ENCODE results near the gene BTD.
"Not testable (repeated sequence)": the region's sequence is repeated elsewhere in the genome, so short reads cannot be mapped to it uniquely, and the experiment has no call there.

BTD gene

GRCh38 chr3:15606434-15606891 is 4.9 kb downstream of the BTD start:
- no peak for DNase-seq

GRCh38 chr3:15610082-15610759 is 8.7 kb downstream of the BTD start:
- no peak for DNase-seq

DNA sequence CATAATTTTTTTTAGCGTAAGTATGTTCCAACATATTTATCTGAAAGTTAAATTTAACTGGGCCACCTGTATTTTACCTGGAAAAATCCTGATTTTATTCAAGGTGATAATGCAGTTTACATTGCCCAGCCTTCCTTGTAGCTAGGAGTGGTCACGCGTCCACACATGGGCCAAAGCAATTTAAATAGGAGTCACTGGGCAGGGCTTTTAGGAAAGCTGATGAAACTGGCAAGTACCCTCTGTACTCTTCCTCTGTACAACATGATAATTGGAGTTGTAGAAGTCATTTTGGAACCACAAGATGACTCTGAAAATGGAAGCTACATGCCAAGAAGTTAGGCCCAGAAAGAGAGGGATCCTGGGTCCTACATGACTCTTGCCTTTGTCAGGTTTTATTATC is 9.5 kb downstream of the BTD start:
- DNase-seq: no peak

DNA sequence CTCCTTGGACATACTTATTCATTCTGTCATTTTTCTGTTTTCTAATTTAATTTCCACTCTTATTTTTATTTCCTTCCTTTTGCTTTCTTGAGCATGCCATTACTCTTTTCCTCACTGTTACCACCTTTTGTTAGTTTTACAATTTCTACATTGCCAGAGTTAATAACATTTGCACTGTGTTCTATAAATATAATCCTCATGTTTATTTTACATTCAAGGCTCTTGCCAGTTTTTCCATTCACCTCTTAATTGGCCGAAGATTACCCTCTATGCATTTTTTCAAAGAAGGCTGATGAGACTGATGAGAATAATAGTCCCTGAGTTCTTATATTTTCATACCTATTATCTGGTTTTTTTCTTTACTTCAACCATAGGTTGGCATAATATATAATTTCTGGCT is 10.5 kb downstream of the BTD start:
- no peak for DNase-seq

DNA sequence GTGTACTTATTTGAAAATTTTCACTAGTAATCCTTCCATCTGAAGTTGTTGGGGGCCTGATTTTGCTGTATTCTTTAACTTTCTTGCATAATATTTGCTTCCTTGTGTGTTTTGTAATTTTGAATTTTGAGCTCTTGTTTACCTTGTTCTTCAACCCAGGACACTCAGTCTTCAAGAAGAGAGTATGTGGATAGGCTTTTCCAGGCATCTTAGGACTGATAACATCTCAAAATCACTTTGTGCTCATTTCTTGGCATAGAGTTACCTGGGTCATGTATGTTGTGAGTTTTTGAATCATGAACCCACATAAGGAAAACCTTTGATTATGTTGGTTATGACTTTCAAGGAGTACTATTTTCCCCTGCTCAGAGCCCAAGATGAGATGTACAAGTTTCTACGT is 13.4 kb downstream of the BTD start:
- no peak for DNase-seq

DNA sequence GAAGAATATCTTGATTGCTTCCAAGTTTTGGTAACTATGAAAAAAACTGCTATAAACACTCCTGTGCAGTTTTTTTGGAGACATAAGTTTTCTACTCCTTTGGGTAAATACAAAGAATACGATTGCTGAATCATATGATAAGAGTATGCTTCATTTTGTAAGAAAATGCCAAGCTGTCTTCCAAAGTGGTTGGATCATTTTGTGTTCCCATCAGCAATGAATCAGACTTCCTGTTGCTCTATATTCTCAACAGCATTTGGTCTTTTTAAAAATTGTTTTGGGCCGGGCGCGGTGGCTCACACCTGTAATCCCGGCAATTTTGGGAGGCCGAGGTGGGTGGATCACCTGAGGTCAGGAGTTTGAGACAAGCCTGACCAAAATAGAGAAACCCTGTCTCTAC is 14.5 kb downstream of the BTD start:
- DNase-seq: no peak

- DNase-seq: not testable (repeated sequence)
These were observed 18.3 kb downstream of the BTD start for GRCh38 chr3:15619659-15620464.

- no peak for DNase-seq
These were observed 22.2 kb downstream of the BTD start for GRCh38 chr3:15623535-15624440.

DNA sequence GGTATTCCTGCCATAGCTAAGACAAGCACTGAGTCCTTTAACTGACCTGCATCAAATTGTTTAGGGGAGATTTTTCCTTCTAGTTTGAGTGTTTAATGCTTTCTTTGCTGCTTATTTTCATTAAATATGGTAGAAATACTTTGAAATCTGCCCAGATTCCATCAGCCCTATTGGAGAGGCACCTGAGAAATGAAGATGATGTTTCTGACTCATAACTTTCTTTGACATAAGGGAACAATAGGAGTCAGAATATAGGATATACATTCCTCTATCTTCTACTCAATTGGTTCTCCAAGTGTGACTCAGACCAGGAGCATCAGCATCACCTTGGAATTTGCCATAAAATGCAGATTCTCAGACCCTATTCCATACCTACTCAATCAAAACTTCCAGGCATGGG is 27.4 kb downstream of the BTD start:
- DNase-seq: no peak

GRCh38 chr3:15629860-15630597 is 28.5 kb downstream of the BTD start:
- no peak for DNase-seq

DNA sequence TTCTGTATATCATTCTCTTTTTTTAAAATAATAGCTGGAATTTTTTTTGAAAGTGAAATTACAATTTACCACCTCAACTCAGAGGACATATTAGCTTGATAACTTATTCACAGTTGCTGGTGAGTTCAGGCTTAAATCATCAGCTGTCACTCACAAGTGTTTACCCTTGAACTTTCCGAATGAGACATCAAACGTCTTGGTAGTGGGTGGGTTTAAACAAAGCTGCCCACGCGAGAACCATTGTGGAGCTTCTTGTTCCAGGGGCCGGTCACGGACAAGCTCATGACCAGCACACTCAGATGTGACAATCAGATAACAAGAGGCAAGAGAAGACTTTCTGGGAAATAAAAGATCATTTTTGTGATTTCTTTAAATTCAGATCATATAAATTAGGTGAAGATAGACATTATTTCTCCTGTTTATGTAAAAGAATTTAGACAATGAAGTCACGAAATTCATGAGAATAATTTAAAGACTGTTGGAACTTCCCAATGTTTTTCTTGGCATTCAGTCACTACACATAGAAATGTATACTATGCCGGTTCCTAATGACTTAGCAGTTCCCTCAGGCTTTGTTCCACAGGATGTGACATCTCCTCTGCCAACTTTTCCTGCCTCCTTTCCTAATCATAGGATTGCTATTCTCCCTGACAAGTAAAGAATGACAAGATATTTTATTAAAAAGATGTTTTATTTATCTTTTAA is 29.3 kb downstream of the BTD start:
- no peak for DNase-seq

- no peak for DNase-seq
These were observed 30.1 kb downstream of the BTD start for GRCh38 chr3:15631426-15632211.

- no peak for DNase-seq
These were observed 30.7 kb downstream of the BTD start for GRCh38 chr3:15632212-15632580.

- no peak for DNase-seq
These were observed 31.6 kb downstream of the BTD start for GRCh38 chr3:15633159-15633558.

DNA sequence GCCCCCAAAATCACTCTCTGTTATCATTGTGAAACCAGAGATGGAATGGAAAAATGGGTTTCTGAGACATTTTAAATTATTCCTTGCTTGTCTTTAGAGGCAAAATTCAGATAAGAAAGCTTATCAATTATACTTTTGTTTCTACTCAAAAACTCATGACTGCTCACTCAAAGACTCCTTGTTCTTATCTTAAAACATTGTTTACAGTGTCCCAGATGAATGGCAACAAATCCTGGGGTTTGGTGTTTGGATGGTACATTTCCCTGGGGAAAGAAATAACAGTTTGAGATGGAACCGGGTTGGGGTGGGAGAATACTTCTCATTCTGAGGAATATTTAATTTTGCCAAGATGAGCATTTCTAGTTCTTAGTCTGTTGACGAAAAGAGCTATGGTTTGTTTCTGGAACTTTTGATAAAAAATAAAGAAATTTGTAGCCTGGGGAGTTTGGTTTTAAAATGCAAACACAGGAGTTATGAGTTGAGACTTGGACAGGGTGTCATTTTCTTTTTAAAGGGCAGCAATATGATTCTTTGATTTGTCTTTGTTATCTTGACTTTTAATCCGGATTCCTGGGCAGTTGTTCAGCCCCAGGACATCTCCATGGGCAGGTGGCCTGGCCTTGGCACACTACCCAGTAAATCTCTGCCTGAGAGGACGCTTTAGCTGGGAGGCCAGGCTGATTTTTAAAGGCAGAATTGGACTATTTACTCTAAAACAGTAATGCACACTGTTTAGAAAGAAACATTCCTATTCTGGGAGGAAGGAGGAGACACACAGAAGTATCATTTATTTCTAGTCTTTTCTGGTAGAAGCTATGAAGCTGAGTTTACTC is 32.4 kb downstream of the BTD start:
- DNase-seq: no peak

GRCh38 chr3:15634671-15635070 is 33.1 kb downstream of the BTD start:
- DNase-seq: no peak

- no peak for DNase-seq
These were observed 33.6 kb downstream of the BTD start for GRCh38 chr3:15635121-15635661.

GRCh38 chr3:15636028-15636709 is 34.6 kb downstream of the BTD start:
- DNase-seq: no peak

Measured in NCI-H187 (cell line).